ENCODE measurements around the gene SLC6A12. TPM values are rescaled to one million over a fixed set of nuclear protein-coding genes. Genes with fewer than 3 reads are reported as not detected.
"Not testable (repeated sequence)": the region's sequence is repeated elsewhere in the genome, so short reads cannot be mapped to it uniquely, and the experiment has no call there.

Gene SLC6A12
- polyA plus RNA-seq, 1 donor (not counting 4 experiments of a cell fraction or from before 2014, with no cell fraction given) = not detected

- Histone ChIP-seq H3K9me1 (ENCODE audit: control insufficient read depth, extremely low read depth, insufficient read depth, low read length) (no peaks in the 10 kb centered on the region), H2AFZ (ENCODE audit: control insufficient read depth, low read length) (no peak overlapping the region), H3K36me3 (ENCODE audit: control insufficient read depth in 2 of 2, extremely low read depth in 1 of 2, insufficient read depth in 2 of 2, low read length in 2 of 2) (no peaks in the 10 kb centered on the region), H3K4me2 (ENCODE audit: control insufficient read depth, extremely low read depth, insufficient read depth, low read depth, low read length) (no peak overlapping the region), H4K20me1 (ENCODE audit: control insufficient read depth, extremely low read depth, insufficient read depth, low read length) (no peaks in the 10 kb centered on the region), H3K9ac (ENCODE audit: control insufficient read depth, extremely low read depth, insufficient read depth, low read length) (no peak overlapping the region), H3K27me3 (ENCODE audit: control insufficient read depth, extremely low read depth, insufficient read depth, low read length) (peaks cover 15% of the 10 kb centered on the region), H3K4me1 (ENCODE audit: control insufficient read depth, extremely low read depth, insufficient read depth, low read length) (no peaks in the 10 kb centered on the region), H3K27ac (ENCODE audit: control insufficient read depth, insufficient read depth, low read length) (no peak overlapping the region), H3K9me3 (ENCODE audit: control insufficient read depth, low read depth, low read length) (no peaks in the 10 kb centered on the region), H3K4me3 (ENCODE audit: control insufficient read depth in 2 of 3, extremely low read depth in 1 of 3, insufficient read depth in 2 of 3, low read depth in 1 of 3, low read length in 3 of 3) (no peak overlapping the region), H3K79me2 (ENCODE audit: control insufficient read depth, insufficient read depth, low read length) (no peaks in the 10 kb centered on the region)
- FAIRE-seq (no peak), DNase-seq (ENCODE audit: low read depth, low spot score) (no peak)
- dilution Hi-C loops (cut with MboI; ENCODE audit: extremely low pct_ligation_motif_present, low sequenced_read_pairs) = no loop called here
- TF ChIP-seq CTCF (optimal IDR thresholded peaks at IDR 0.05 in 1 of 3, IDR thresholded peaks at IDR 0.05 in 1 of 3, conservative IDR thresholded peaks at IDR 0.05 in 1 of 3; ENCODE audit: extremely low read depth in 1 of 3, insufficient read depth in 2 of 3, low read length in 3 of 3) (no peak), EZH2 (IDR thresholded peaks at IDR 0.05; ENCODE audit: low read length) (no peak)
These were observed 24.4 kb downstream of the SLC6A12 start for GRCh38 chr12:189622-189962.

GRCh38 chr12:188910-189621 lies 24.9 kb downstream of the SLC6A12 start:
- TF ChIP-seq EZH2 (IDR thresholded peaks at IDR 0.05; ENCODE audit: low read length) (no peak), CTCF (optimal IDR thresholded peaks at IDR 0.05 in 1 of 3, IDR thresholded peaks at IDR 0.05 in 1 of 3, conservative IDR thresholded peaks at IDR 0.05 in 1 of 3; ENCODE audit: extremely low read depth in 1 of 3, insufficient read depth in 2 of 3, low read length in 3 of 3) (peak; percentile 45 to 79 (median 79))
- Histone ChIP-seq H3K36me3 (ENCODE audit: control insufficient read depth in 2 of 2, extremely low read depth in 1 of 2, insufficient read depth in 2 of 2, low read length in 2 of 2) (no peaks in the 10 kb centered on the region), H3K79me2 (ENCODE audit: control insufficient read depth, insufficient read depth, low read length) (no peaks in the 10 kb centered on the region), H4K20me1 (ENCODE audit: control insufficient read depth, extremely low read depth, insufficient read depth, low read length) (no peaks in the 10 kb centered on the region), H3K4me1 (ENCODE audit: control insufficient read depth, extremely low read depth, insufficient read depth, low read length) (no peaks in the 10 kb centered on the region), H3K27ac (ENCODE audit: control insufficient read depth, insufficient read depth, low read length) (no peak overlapping the region), H3K4me2 (ENCODE audit: control insufficient read depth, extremely low read depth, insufficient read depth, low read depth, low read length) (peak overlapping the region; percentile 54), H3K9me3 (ENCODE audit: control insufficient read depth, low read depth, low read length) (no peaks in the 10 kb centered on the region), H3K9ac (ENCODE audit: control insufficient read depth, extremely low read depth, insufficient read depth, low read length) (no peak overlapping the region), H2AFZ (ENCODE audit: control insufficient read depth, low read length) (peak overlapping the region; percentile 36), H3K9me1 (ENCODE audit: control insufficient read depth, extremely low read depth, insufficient read depth, low read length) (no peaks in the 10 kb centered on the region), H3K4me3 (ENCODE audit: control insufficient read depth in 2 of 3, extremely low read depth in 1 of 3, insufficient read depth in 2 of 3, low read depth in 1 of 3, low read length in 3 of 3) (peak overlapping the region in 1 of 3 experiments; percentile 18), H3K27me3 (ENCODE audit: control insufficient read depth, extremely low read depth, insufficient read depth, low read length) (peaks cover 15% of the 10 kb centered on the region)
- DNase-seq (ENCODE audit: low read depth, low spot score) (no peak), FAIRE-seq (no peak)
- dilution Hi-C loops (cut with MboI; ENCODE audit: extremely low pct_ligation_motif_present, low sequenced_read_pairs) = no loop called here

GRCh38 chr12:187986-188909 lies 25.7 kb downstream of the SLC6A12 start:
- H3K4me1 ChIP-seq (ENCODE audit: control insufficient read depth, extremely low read depth, insufficient read depth, low read length); FAIRE-seq: not testable (repeated sequence)

More at GRCh38 chr12:187986-188909, 25.7 kb downstream of the SLC6A12 start:
- H2AFZ ChIP-seq (ENCODE audit: control insufficient read depth, low read length); H3K4me3 ChIP-seq (ENCODE audit: control insufficient read depth in 2 of 3, extremely low read depth in 1 of 3, insufficient read depth in 2 of 3, low read depth in 1 of 3, low read length in 3 of 3); dilution Hi-C loops (cut with MboI; ENCODE audit: extremely low pct_ligation_motif_present, low sequenced_read_pairs); H3K36me3 ChIP-seq (ENCODE audit: control insufficient read depth in 2 of 2, extremely low read depth in 1 of 2, insufficient read depth in 2 of 2, low read length in 2 of 2); H3K9me3 ChIP-seq (ENCODE audit: control insufficient read depth, low read depth, low read length); DNase-seq (ENCODE audit: low read depth, low spot score); H3K9ac ChIP-seq (ENCODE audit: control insufficient read depth, extremely low read depth, insufficient read depth, low read length); H3K9me1 ChIP-seq (ENCODE audit: control insufficient read depth, extremely low read depth, insufficient read depth, low read length); H3K27ac ChIP-seq (ENCODE audit: control insufficient read depth, insufficient read depth, low read length); H4K20me1 ChIP-seq (ENCODE audit: control insufficient read depth, extremely low read depth, insufficient read depth, low read length); H3K79me2 ChIP-seq (ENCODE audit: control insufficient read depth, insufficient read depth, low read length): not testable (repeated sequence)
- Histone ChIP-seq H3K4me2 (ENCODE audit: control insufficient read depth, extremely low read depth, insufficient read depth, low read depth, low read length) (peak overlapping the region; percentile 54), H3K27me3 (ENCODE audit: control insufficient read depth, extremely low read depth, insufficient read depth, low read length) (peaks cover 15% of the 10 kb centered on the region)
